ENCODE results near the gene KREMEN2. TPM values are rescaled to one million over a fixed set of nuclear protein-coding genes. Genes with fewer than 3 reads are reported as not detected.

Gene KREMEN2
- total and polyA plus RNA-seq, 12 donors: not detected

DNA sequence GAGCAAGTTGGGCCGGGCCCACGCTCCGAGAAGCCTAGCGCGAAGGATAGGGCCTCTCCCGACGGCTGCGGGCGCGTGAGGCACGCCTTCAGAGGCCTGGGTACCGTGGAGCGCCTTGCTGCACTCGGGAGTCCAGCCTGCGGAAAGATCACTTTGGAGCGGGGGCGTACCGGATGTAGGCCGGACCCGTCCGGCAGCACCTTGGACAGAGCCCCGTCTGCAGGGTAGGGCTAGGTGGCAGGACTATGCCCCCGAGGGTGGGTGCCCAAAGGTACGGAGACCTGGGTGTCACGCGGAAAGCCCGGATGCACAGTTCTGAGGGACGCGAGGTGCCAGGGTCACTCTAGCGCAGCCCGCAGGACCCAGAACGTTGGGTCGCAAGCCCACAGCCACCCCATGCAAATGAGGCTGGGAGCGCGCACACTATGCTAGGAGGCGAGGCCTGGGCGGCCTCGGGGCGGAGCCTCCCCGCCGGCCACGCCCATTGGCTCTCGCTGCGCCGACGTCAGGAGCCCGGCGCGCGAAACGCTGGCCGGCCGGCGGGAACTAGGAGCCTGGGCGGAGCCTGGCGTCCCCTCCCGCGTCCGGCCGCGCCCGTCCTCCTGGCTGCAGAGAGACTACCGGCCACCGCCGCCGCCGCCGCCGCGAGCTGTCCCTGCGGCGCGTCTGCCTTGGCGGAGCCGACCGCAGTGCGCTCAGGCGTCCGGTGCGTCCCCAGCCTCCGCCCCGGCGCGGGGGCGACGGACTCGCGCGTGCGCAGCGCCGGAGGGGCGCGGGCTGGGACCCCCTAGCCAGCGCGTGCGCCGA, 4.9 kb downstream of the KREMEN2 start, which contains the start of gene PAQR4:
PAQR4 (plus strand) TSS at position 611 of the 807 bp plus-strand sequence. CDS start 327 bp downstream, outside the sequence.
- Histone ChIP-seq H3K4me3 (peak within 1 kb of the TSS; percentile 22 to 93 (median 76)), H3K27me3 (peaks cover 42% of the 10 kb centered on the region), H3K36me3 (replicated peaks in 1 of 2) (no peaks in the 10 kb centered on the region), H3K9me3 (replicated peaks in 1 of 3) (no peaks in the 10 kb centered on the region), H3K4me1 (replicated peaks in 1 of 2) (peaks cover 17 to 33% of the 10 kb centered on the region in 2 donors), H3K27ac (peak within 1 kb of the TSS in 4 of 5 donors; percentile 19 to 77 (median 34))
- WGBS, 4 donors: 0 to 2% (median 2%) methylated on average over 2 to 98 of the region's 98 CpGs; no CpG with 5 or more reads in 1 of the 4 donors
- intact Hi-C loops (cut with DNase I): no loop called here
- TF ChIP-seq, protein P1, sequence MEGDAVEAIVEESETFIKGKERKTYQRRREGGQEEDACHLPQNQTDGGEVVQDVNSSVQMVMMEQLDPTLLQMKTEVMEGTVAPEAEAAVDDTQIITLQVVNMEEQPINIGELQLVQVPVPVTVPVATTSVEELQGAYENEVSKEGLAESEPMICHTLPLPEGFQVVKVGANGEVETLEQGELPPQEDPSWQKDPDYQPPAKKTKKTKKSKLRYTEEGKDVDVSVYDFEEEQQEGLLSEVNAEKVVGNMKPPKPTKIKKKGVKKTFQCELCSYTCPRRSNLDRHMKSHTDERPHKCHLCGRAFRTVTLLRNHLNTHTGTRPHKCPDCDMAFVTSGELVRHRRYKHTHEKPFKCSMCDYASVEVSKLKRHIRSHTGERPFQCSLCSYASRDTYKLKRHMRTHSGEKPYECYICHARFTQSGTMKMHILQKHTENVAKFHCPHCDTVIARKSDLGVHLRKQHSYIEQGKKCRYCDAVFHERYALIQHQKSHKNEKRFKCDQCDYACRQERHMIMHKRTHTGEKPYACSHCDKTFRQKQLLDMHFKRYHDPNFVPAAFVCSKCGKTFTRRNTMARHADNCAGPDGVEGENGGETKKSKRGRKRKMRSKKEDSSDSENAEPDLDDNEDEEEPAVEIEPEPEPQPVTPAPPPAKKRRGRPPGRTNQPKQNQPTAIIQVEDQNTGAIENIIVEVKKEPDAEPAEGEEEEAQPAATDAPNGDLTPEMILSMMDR (IDR thresholded peaks at IDR 0.05): peak in 1 of 6 experiments; percentile 7
- TF ChIP-seq POLR2A (IDR thresholded peaks at IDR 0.05): peak in 1 of 2 donors; percentile 60
- DNase-seq: peak; percentile 81 to 92 (median 85)

GRCh38 chr16:2969545-2970521, 5.8 kb downstream of the KREMEN2 start:
- intact Hi-C loops (cut with DNase I): no loop called here
- 1 to 10% (median 2%) methylated on average over 8 to 83 of the region's 83 CpGs for WGBS, 4 donors
- no peaks in the 10 kb centered on the region for H3K36me3 ChIP-seq (replicated peaks in 1 of 2)
- peak; percentile 76 to 84 (median 82) for DNase-seq
- TF ChIP-seq POLR2A (IDR thresholded peaks at IDR 0.05): peak in 1 of 2 donors; percentile 44
- TF ChIP-seq, protein P1 (IDR thresholded peaks at IDR 0.05): peak; percentile 31 to 56 (median 48)
- peak overlapping the region in 4 of 5 donors; percentile 19 to 77 (median 34) for H3K27ac ChIP-seq
- H3K4me1 ChIP-seq (replicated peaks in 1 of 2): peaks cover 8 to 24% of the 10 kb centered on the region in 2 donors
- H3K27me3 ChIP-seq: peaks cover 33% of the 10 kb centered on the region
- peak overlapping the region; percentile 22 to 93 (median 76) for H3K4me3 ChIP-seq
- no peaks in the 10 kb centered on the region for H3K9me3 ChIP-seq (replicated peaks in 1 of 3)

GRCh38 chr16:2970563-2970962, 6.5 kb downstream of the KREMEN2 start:
- TF ChIP-seq POLR2A (IDR thresholded peaks at IDR 0.05): no peak
- TF ChIP-seq, protein P1 (IDR thresholded peaks at IDR 0.05): no peak
- peak overlapping the region in 1 of 4 donors; percentile 93 for H3K4me3 ChIP-seq
- WGBS, 4 donors: 71 to 90% (median 81%) methylated on average over 2 to 6 of the region's 6 CpGs
- H3K27ac ChIP-seq: no peak overlapping the region
- peaks cover 27% of the 10 kb centered on the region for H3K27me3 ChIP-seq
- H3K4me1 ChIP-seq (replicated peaks in 1 of 2): peaks cover 5 to 21% of the 10 kb centered on the region in 2 donors
- no peaks in the 10 kb centered on the region for H3K36me3 ChIP-seq (replicated peaks in 1 of 2)
- intact Hi-C loops (cut with DNase I): no loop called here
- no peaks in the 10 kb centered on the region for H3K9me3 ChIP-seq (replicated peaks in 1 of 3)
- DNase-seq: no peak

All from adrenal gland (tissue), 12 donors.